HG03280 (cell line): ENCODE data around the gene SYTL3.
"Not testable (repeated sequence)": the region's sequence is repeated elsewhere in the genome, so short reads cannot be mapped to it uniquely, and the experiment has no call there.

Experiments used
- ATAC-seq: cut with Tn5 transposase; IDR thresholded peaks from one replicate; pipeline ENCODE4 v1.9.1; 2021; ENCODE audit warnings: mild to moderate bottlenecking, moderate library complexity; ENCODE audit not compliant: unreplicated experiment

SYTL3 gene

GRCh38 chr6:158786645-158787304, 136.9 kb downstream of the SYTL3 start:
- no peak for ATAC-seq

- no peak for ATAC-seq
Measured at GRCh38 chr6:158787395-158787794, 137.5 kb downstream of the SYTL3 start.

GRCh38 chr6:158789115-158789917, 139.5 kb downstream of the SYTL3 start:
- ATAC-seq, result no peak

GRCh38 chr6:158791274-158791855, 141.5 kb downstream of the SYTL3 start:
- ATAC-seq, result no peak

GRCh38 chr6:158792505-158792904, 142.7 kb downstream of the SYTL3 start:
- ATAC-seq, result not testable (repeated sequence)

GRCh38 chr6:158793432-158793831, 143.6 kb downstream of the SYTL3 start:
- ATAC-seq, result peak; percentile 74

- no peak for ATAC-seq
Measured at GRCh38 chr6:158795516-158795915, 145.7 kb downstream of the SYTL3 start.

- no peak for ATAC-seq
Measured at GRCh38 chr6:158796353-158796752, 146.5 kb downstream of the SYTL3 start.

GRCh38 chr6:158797331-158798310, 147.8 kb downstream of the SYTL3 start:
- ATAC-seq, result no peak

- no peak for ATAC-seq
Measured at GRCh38 chr6:158798311-158798710, 148.5 kb downstream of the SYTL3 start.

- no peak for ATAC-seq
Measured at GRCh38 chr6:158799051-158799792, 149.4 kb downstream of the SYTL3 start.

- no peak for ATAC-seq
Measured at GRCh38 chr6:158801655-158802294, 151.9 kb downstream of the SYTL3 start.

- ATAC-seq, result peak; percentile 47
Measured at GRCh38 chr6:158803733-158804143, 153.9 kb downstream of the SYTL3 start.

- ATAC-seq, result no peak
Measured at GRCh38 chr6:158804207-158804606, 154.4 kb downstream of the SYTL3 start.

- ATAC-seq, result no peak
Measured at GRCh38 chr6:158805698-158806377, 156.0 kb downstream of the SYTL3 start.

- no peak for ATAC-seq
Measured at GRCh38 chr6:158807515-158808441, 157.9 kb downstream of the SYTL3 start.

- peak; percentile 17 for ATAC-seq
Measured at GRCh38 chr6:158808442-158808833, 158.6 kb downstream of the SYTL3 start.
